Transverse colon (tissue), 4 donors: ENCODE results near the gene GJB4. TPM values are rescaled to one million over a fixed set of nuclear protein-coding genes. Genes with fewer than 3 reads are reported as not detected.

Experiments
- DNase-seq: peaks from one replicate; pipeline ENCODE4 v3.0.0-alpha.2; 2019
- H3K27ac ChIP-seq, 4 donors: fragments of 200-600 bp; sonication (generic); 2 replicates each; pipeline ENCODE4 v1.5.1; 2016 to 2018; ENCODE audit warnings: inconsistent platforms in 4 of 4
- H3K27me3 ChIP-seq: fragments of 200-600 bp; sonication (generic); 2 replicates; pipeline ENCODE4 v1.5.1; 2017; ENCODE audit warnings: inconsistent platforms
- H3K36me3 ChIP-seq, 4 donors: fragments of 200-600 bp; sonication (generic); 2 replicates each; pipeline ENCODE4 v1.5.1; 2017 to 2019; ENCODE audit warnings: inconsistent platforms in 4 of 4
- H3K4me1 ChIP-seq, 4 donors: fragments of 200-600 bp; sonication (generic); 2 replicates each; pipeline ENCODE4 v1.5.1; 2017 to 2020; ENCODE audit warnings: inconsistent platforms in 4 of 4
- H3K4me3 ChIP-seq, 4 donors: fragments of 200-600 bp; sonication (generic); 1 replicate in 1 of 4; 2 replicates in 3 of 4; pipeline versions ENCODE4 v1.5.1 to v1.6.1; 2017 to 2019; ENCODE audit warnings: inconsistent platforms in 4 of 4
- H3K9me3 ChIP-seq, 2 donors: fragments of 200-600 bp; sonication (generic); 2 replicates each; pipeline ENCODE4 v1.5.1; 2017 to 2019; ENCODE audit warnings: inconsistent platforms in 2 of 2
- CTCF ChIP-seq, 5 experiments: fragments of 200-600 bp in 3 of 5; fragments of 450-650 bp in 2 of 5; sonication (generic) in 3 of 5; IDR thresholded peaks; 1 replicate in 2 of 5; 2 replicates in 3 of 5; pipeline ENCODE4 v1.5.1; 2016 to 2017; ENCODE audit warnings: antibody characterized with exemption in 5 of 5, inconsistent platforms in 3 of 5, mild to moderate bottlenecking in 2 of 5, moderate library complexity in 1 of 5
- EP300 ChIP-seq: sonication (generic); formaldehyde crosslinking; IDR thresholded peaks from one replicate; pipeline ENCODE4 v1.6.1; 2017; ENCODE audit warnings: antibody characterized with exemption, low read depth
- POLR2A ChIP-seq: fragments of 450-650 bp; IDR thresholded peaks from one replicate; pipeline ENCODE4 v1.6.1; 2016; ENCODE audit warnings: antibody characterized with exemption, mild to moderate bottlenecking, moderate library complexity
- POLR2AphosphoS5 ChIP-seq, 3 donors: sonication (generic); formaldehyde crosslinking; IDR thresholded peaks; one replicate each; pipeline ENCODE4 v1.6.1; 2016; ENCODE audit warnings: antibody characterized with exemption in 3 of 3
- WGBS, 2 donors: methylation state at CpG; one replicate each; pipeline ENCODE4 v1.1.5; 2018; ENCODE audit warnings: low coverage in 1 of 2; 5-methylcytosine and 5-hydroxymethylcytosine counted together
- in situ Hi-C, 4 donors: fragments of 200-750 bp; cut with MboI; loops; one replicate each; pipeline versions ENCODE4 v1.15.0 to v1.15.1; 2017; ENCODE audit warnings: low sequenced_read_pairs in 3 of 4, low pct_ligation_motif_present in 1 of 4, low pct_unique_long_range_greater_than_20kb in 1 of 4
- intact Hi-C: fragments of 100-400 bp; cut with DNase I; formaldehyde crosslinking; loops from one replicate; pipeline ENCODE4 v1.15.1; 2023; ENCODE audit warnings: low total_unique reads
- total RNA-seq, 4 donors: library from RNA; depleted of rRNA; stranded (reverse); fragments of >200 nt; gene quantifications; one replicate each; pipeline ENCODE4 v1.1.0, GENCODE V29; 2016

The GJB4 gene
- under 1 TPM in 1 of 4 donors, not detected in 3; 0.32 TPM for total RNA-seq

- in situ Hi-C loops, result no loop called here
- DNase-seq, result no peak
- TF ChIP-seq CTCF (IDR thresholded peaks at IDR 0.05) (no peak), POLR2AphosphoS5 (IDR thresholded peaks at IDR 0.05) (no peak), EP300 (no peak), POLR2A (no peak)
Measured at GRCh38 chr1:34759503-34760357, at the start of gene GJB4. Gene GJB4, plus strand, starts transcription at chr1:34759740. Its CDS starts 1,515 bp downstream, at chr1:34761255.

GRCh38 chr1:34710812-34711211, 48.7 kb upstream of the GJB4 start:
- TF ChIP-seq POLR2A, result no peak
- Histone ChIP-seq H3K4me1 (no peaks in the 10 kb centered on the region), H3K36me3 (no peaks in the 10 kb centered on the region), H3K27me3 (peaks cover 5% of the 10 kb centered on the region), H3K9me3 (no peaks in the 10 kb centered on the region), H3K4me3 (no peak overlapping the region), H3K27ac (no peak overlapping the region)
- in situ Hi-C loops, result no loop called here
- intact Hi-C loops, result no loop called here
- no peak for DNase-seq

More at GRCh38 chr1:34759503-34760357, at the start of gene GJB4:
- Histone ChIP-seq H3K27me3 (peaks cover 3% of the 10 kb centered on the region), H3K9me3 (no peaks in the 10 kb centered on the region), H3K36me3 (no peaks in the 10 kb centered on the region), H3K4me3 (no peak within 1 kb of the TSS), H3K27ac (no peak within 1 kb of the TSS), H3K4me1 (no peaks in the 10 kb centered on the region)
- 41 to 59% methylated on average over 3 to 10 of the region's 10 CpGs for WGBS, 2 donors
- intact Hi-C loops, result no loop called here

- Histone ChIP-seq H3K36me3 (no peaks in the 10 kb centered on the region), H3K27me3 (no peaks in the 10 kb centered on the region), H3K4me3 (no peak overlapping the region), H3K4me1 (no peaks in the 10 kb centered on the region), H3K27ac (no peak overlapping the region), H3K9me3 (no peaks in the 10 kb centered on the region)
- intact Hi-C loops (no loop called here), in situ Hi-C loops (no loop called here)
- WGBS, 2 donors, result 78 to 90% methylated on average over 4 of the region's 4 CpGs
- TF ChIP-seq EP300 (no peak), POLR2AphosphoS5 (IDR thresholded peaks at IDR 0.05) (no peak), POLR2A (no peak), CTCF (IDR thresholded peaks at IDR 0.05) (no peak)
- no peak for DNase-seq
Measured at GRCh38 chr1:34711485-34711884, 48.1 kb upstream of the GJB4 start.

- WGBS, 2 donors, result 62 to 67% methylated on average over 2 to 7 of the region's 7 CpGs
- intact Hi-C loops, result no loop called here
- H3K27me3 ChIP-seq, result no peaks in the 10 kb centered on the region
- no peak for DNase-seq
- in situ Hi-C loops, result no loop called here
- H3K9me3 ChIP-seq, result no peaks in the 10 kb centered on the region
- H3K4me1 ChIP-seq, result no peaks in the 10 kb centered on the region
- no peaks in the 10 kb centered on the region for H3K36me3 ChIP-seq
- no peak overlapping the region for H3K27ac ChIP-seq
- TF ChIP-seq POLR2AphosphoS5 (IDR thresholded peaks at IDR 0.05) (no peak), CTCF (IDR thresholded peaks at IDR 0.05) (no peak), EP300 (no peak), POLR2A (no peak)
- H3K4me3 ChIP-seq, result no peak overlapping the region
Measured at GRCh38 chr1:34712007-34712688, 47.4 kb upstream of the GJB4 start.
